Measurements from ENCODE around the gene ARFIP1. TPM values are rescaled to one million over a fixed set of nuclear protein-coding genes. Genes with fewer than 3 reads are reported as not detected.

ARFIP1 gene
- total RNA-seq, 1 donor = 55.5 TPM

GRCh38 chr4:152819026-152819645, 39.4 kb downstream of the ARFIP1 start:
- no peak for TF ChIP-seq CTCF (IDR thresholded peaks at IDR 0.05; ENCODE audit: insufficient read depth, low read length)
- H3K4me3 ChIP-seq (ENCODE audit: low read depth, low read length) = no peak overlapping the region
- DNase-seq (ENCODE audit: low read depth) = no peak

GRCh38 chr4:152820073-152820472, 40.3 kb downstream of the ARFIP1 start:
- TF ChIP-seq CTCF (IDR thresholded peaks at IDR 0.05; ENCODE audit: insufficient read depth, low read length) = no peak
- DNase-seq (ENCODE audit: low read depth) = no peak
- no peak overlapping the region for H3K4me3 ChIP-seq (ENCODE audit: low read depth, low read length)

GRCh38 chr4:152822323-152822722, 42.6 kb downstream of the ARFIP1 start:
- no peak for TF ChIP-seq CTCF (IDR thresholded peaks at IDR 0.05; ENCODE audit: insufficient read depth, low read length)
- H3K4me3 ChIP-seq (ENCODE audit: low read depth, low read length) = no peak overlapping the region
- no peak for DNase-seq (ENCODE audit: low read depth)

- TF ChIP-seq CTCF (IDR thresholded peaks at IDR 0.05; ENCODE audit: insufficient read depth, low read length) = no peak
- DNase-seq (ENCODE audit: low read depth) = no peak
- H3K4me3 ChIP-seq (ENCODE audit: low read depth, low read length) = no peak overlapping the region
Measured at GRCh38 chr4:152824561-152824960, 44.8 kb downstream of the ARFIP1 start.

- H3K4me3 ChIP-seq (ENCODE audit: low read depth, low read length) = no peak overlapping the region
- no peak for TF ChIP-seq CTCF (IDR thresholded peaks at IDR 0.05; ENCODE audit: insufficient read depth, low read length)
- no peak for DNase-seq (ENCODE audit: low read depth)
Measured at GRCh38 chr4:152825336-152825735, 45.6 kb downstream of the ARFIP1 start.

- no peak for TF ChIP-seq CTCF (IDR thresholded peaks at IDR 0.05; ENCODE audit: insufficient read depth, low read length)
Measured at GRCh38 chr4:152828122-152828521, 48.4 kb downstream of the ARFIP1 start.

GRCh38 chr4:152831416-152831815, 51.7 kb downstream of the ARFIP1 start:
- DNase-seq (ENCODE audit: low read depth) = no peak
- no peak for TF ChIP-seq CTCF (IDR thresholded peaks at IDR 0.05; ENCODE audit: insufficient read depth, low read length)

More at GRCh38 chr4:152828122-152828521, 48.4 kb downstream of the ARFIP1 start:
- H3K4me3 ChIP-seq (ENCODE audit: low read depth, low read length) = no peak overlapping the region
- DNase-seq (ENCODE audit: low read depth) = no peak

More at GRCh38 chr4:152831416-152831815, 51.7 kb downstream of the ARFIP1 start:
- H3K4me3 ChIP-seq (ENCODE audit: low read depth, low read length) = no peak overlapping the region

Data from fibroblast of the aortic adventitia (primary cell).